Lung (tissue), 12 donors: ENCODE measurements around the gene RCL1. TPM values are rescaled to one million over a fixed set of nuclear protein-coding genes. Genes with fewer than 3 reads are reported as not detected.

ENCODE experiments used
- ATAC-seq: fragments of 200-7000 bp; cut with Tn5 transposase; one replicate; pipeline ENCODE4 v1.9.1; 2020; ENCODE audit warnings: moderate number of reproducible peaks; ENCODE audit not compliant: insufficient read depth, low FRiP score
- DNase-seq, 3 donors: peaks; one replicate each; pipeline ENCODE4 v3.0.0-alpha.2; 2013 to 2017
- H3K27ac ChIP-seq, 2 donors: one replicate each; pipeline ENCODE4 v1.5.1; 2013; ENCODE audit warnings: mild to moderate bottlenecking in 2 of 2, moderate library complexity in 2 of 2, control low read depth in 1 of 2, inconsistent platforms in 1 of 2, low read depth in 1 of 2, low read length in 1 of 2
- H3K27me3 ChIP-seq, 3 donors: one replicate each; pipeline ENCODE4 v1.5.1; 2013; ENCODE audit warnings: low read length in 2 of 3; ENCODE audit not compliant: control insufficient read depth in 3 of 3, insufficient read depth in 3 of 3
- H3K36me3 ChIP-seq, 4 donors: one replicate each; pipeline ENCODE4 v1.5.1; 2013; ENCODE audit warnings: low read length in 4 of 4, mild to moderate bottlenecking in 1 of 4, moderate library complexity in 1 of 4; ENCODE audit not compliant: control insufficient read depth in 4 of 4, insufficient read depth in 4 of 4
- H3K4me1 ChIP-seq, 5 donors: one replicate each; pipeline ENCODE4 v1.5.1; 2013; ENCODE audit warnings: low read length in 5 of 5, mild to moderate bottlenecking in 2 of 5, moderate library complexity in 1 of 5; ENCODE audit not compliant: control insufficient read depth in 5 of 5, insufficient read depth in 5 of 5
- H3K4me3 ChIP-seq: one replicate; pipeline ENCODE4 v1.5.1; 2013; ENCODE audit warnings: mild to moderate bottlenecking, control low read depth, moderate library complexity
- H3K9ac ChIP-seq, 2 donors: one replicate each; pipeline ENCODE4 v1.5.1; 2013; ENCODE audit warnings: low read length in 2 of 2, control low read depth in 1 of 2; ENCODE audit not compliant: insufficient read depth in 1 of 2
- H3K9me3 ChIP-seq, 4 donors: one replicate each; pipeline ENCODE4 v1.5.1; 2013; ENCODE audit warnings: low read length in 3 of 4, mild to moderate bottlenecking in 1 of 4, moderate library complexity in 1 of 4; ENCODE audit not compliant: control insufficient read depth in 4 of 4, insufficient read depth in 3 of 4
- WGBS, 2 donors: extraction: QIAGEN DNeasy Blood & Tissue Kit; methylation state at CpG; one replicate each; pipeline ENCODE4 v1.1.7; 2013; 5-methylcytosine and 5-hydroxymethylcytosine counted together
- polyA plus RNA-seq, 2 donors: library from polyadenylated mRNA; stranded (reverse); fragments of 200-250 nt; gene quantifications; one replicate each; pipeline ENCODE4 v1.2.1, GENCODE V29; 2013
- total RNA-seq, 2 donors: library from RNA; depleted of rRNA in 1 of 2; stranded (reverse); fragments of >200 nt in 1 of 2; gene quantifications; one replicate each; pipeline ENCODE4 v1.2.1, GENCODE V29; 2014 to 2021
- TF ChIP-seq, protein P1 (sequence below): IDR thresholded peaks from 2 replicates; pipeline ENCODE4 v1.5.1; 2012; ENCODE audit warnings: mild to moderate bottlenecking; ENCODE audit errors: control extremely low read depth, extremely low read depth
- donor health status: control.
- donor health status: control.
- donor health status: Bipolar disorder and iron deficiency.
- donor health status: healthy.
- donor health status: DM: yes; HTN: yes; CAD: no.

Gene RCL1
- total and polyA plus RNA-seq, 4 donors, result 14.8 to 62.2 (median 23.4) TPM

DNA sequence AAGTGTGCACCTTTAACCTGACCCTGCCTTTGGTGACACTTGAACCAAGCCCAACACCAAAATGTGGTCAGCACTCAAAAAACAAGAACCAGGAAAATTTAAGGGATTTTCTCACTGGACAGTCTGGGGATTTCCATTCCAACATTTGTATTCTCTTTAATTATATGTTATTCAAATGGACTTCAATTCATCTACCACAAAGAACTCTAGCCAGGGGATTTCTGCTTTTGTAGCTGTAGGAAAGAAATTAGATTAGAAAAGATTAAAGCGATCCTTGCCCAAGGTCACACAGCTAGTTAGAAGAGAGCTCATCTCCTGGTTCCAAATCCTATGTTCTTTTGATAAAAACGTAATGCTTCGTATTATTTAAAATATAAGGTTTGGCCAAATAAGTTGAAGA lies 97.5 kb downstream of the RCL1 start:
- H3K9me3 ChIP-seq, result peaks cover 0 to 4% (median 0%) of the 10 kb centered on the region in 4 donors
- H3K27ac ChIP-seq, result no peak overlapping the region
- no peak overlapping the region for H3K9ac ChIP-seq
- TF ChIP-seq, protein P1, sequence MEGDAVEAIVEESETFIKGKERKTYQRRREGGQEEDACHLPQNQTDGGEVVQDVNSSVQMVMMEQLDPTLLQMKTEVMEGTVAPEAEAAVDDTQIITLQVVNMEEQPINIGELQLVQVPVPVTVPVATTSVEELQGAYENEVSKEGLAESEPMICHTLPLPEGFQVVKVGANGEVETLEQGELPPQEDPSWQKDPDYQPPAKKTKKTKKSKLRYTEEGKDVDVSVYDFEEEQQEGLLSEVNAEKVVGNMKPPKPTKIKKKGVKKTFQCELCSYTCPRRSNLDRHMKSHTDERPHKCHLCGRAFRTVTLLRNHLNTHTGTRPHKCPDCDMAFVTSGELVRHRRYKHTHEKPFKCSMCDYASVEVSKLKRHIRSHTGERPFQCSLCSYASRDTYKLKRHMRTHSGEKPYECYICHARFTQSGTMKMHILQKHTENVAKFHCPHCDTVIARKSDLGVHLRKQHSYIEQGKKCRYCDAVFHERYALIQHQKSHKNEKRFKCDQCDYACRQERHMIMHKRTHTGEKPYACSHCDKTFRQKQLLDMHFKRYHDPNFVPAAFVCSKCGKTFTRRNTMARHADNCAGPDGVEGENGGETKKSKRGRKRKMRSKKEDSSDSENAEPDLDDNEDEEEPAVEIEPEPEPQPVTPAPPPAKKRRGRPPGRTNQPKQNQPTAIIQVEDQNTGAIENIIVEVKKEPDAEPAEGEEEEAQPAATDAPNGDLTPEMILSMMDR, result no peak
- ATAC-seq (no peak), DNase-seq (no peak)
- no peaks in the 10 kb centered on the region for H3K27me3 ChIP-seq
- no peaks in the 10 kb centered on the region for H3K36me3 ChIP-seq
- WGBS, 2 donors, result 83 to 97% methylated on average over 3 of the region's 3 CpGs
- no peak overlapping the region for H3K4me3 ChIP-seq
- peaks cover 0 to 11% (median 4%) of the 10 kb centered on the region in 5 donors for H3K4me1 ChIP-seq

DNA sequence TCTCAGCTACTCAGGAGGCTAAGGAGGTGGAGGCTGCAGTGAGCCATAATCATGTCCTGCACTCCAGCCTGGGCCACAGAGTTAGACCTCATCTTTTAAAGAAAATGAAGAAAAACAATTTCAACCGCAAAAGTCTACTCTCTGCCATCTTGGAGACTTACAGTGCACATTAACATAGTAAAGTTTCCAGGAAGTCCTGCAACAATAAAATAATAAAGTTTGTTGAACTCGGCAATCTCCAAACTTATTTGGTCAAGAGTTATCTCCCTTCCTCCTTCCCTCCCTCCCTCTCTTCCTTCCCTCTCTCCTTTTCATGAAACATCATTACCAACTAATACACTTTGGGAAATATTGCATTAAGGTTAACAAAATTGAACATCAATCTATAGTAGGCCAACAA lies 98.2 kb downstream of the RCL1 start:
- ATAC-seq (no peak), DNase-seq (no peak)
- WGBS, 2 donors, result 37 to 45% methylated on average over 2 of the region's 2 CpGs
- TF ChIP-seq, protein P1, result no peak
- Histone ChIP-seq H3K27me3 (no peaks in the 10 kb centered on the region), H3K9ac (no peak overlapping the region), H3K4me3 (no peak overlapping the region), H3K36me3 (no peaks in the 10 kb centered on the region), H3K4me1 (peaks cover 0 to 11% (median 4%) of the 10 kb centered on the region in 5 donors), H3K27ac (no peak overlapping the region), H3K9me3 (peaks cover 0 to 4% (median 0%) of the 10 kb centered on the region in 4 donors)

DNA sequence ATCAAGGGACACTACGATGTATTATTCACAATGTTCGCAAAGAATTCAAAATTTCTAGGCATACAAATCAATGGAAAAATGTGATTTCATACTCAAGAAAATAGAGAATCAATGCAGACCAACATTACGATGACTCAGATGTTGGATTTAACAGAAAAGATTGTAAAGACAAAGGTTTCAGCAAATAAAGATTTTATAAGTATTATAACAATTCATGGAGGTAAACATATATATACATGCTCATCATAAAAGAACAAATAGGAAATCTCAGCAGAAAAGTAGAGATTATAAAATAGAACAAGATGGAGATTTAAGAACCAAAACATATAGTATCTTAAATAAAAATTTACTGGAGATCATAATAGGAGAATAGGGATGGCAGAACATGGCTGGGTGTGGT lies 98.9 kb downstream of the RCL1 start:
- 97 to 98% methylated on average over 3 of the region's 3 CpGs for WGBS, 2 donors
- Histone ChIP-seq H3K4me3 (no peak overlapping the region), H3K36me3 (no peaks in the 10 kb centered on the region), H3K9me3 (peaks cover 0 to 4% (median 0%) of the 10 kb centered on the region in 4 donors), H3K4me1 (peaks cover 0 to 11% (median 4%) of the 10 kb centered on the region in 5 donors), H3K27me3 (no peaks in the 10 kb centered on the region), H3K27ac (no peak overlapping the region), H3K9ac (no peak overlapping the region)
- no peak for ATAC-seq
- no peak for DNase-seq
- TF ChIP-seq, protein P1, result no peak
